Right hindlimb (tissue), 1 donor: ENCODE results near the gene TCL1B.
"Not testable (repeated sequence)": the region's sequence is repeated elsewhere in the genome, so short reads cannot be mapped to it uniquely, and the experiment has no call there.

Source experiments
- DNase-seq: peaks from one replicate; pipeline ENCODE4 v3.0.0-alpha.2; 2018

TCL1B gene

DNA sequence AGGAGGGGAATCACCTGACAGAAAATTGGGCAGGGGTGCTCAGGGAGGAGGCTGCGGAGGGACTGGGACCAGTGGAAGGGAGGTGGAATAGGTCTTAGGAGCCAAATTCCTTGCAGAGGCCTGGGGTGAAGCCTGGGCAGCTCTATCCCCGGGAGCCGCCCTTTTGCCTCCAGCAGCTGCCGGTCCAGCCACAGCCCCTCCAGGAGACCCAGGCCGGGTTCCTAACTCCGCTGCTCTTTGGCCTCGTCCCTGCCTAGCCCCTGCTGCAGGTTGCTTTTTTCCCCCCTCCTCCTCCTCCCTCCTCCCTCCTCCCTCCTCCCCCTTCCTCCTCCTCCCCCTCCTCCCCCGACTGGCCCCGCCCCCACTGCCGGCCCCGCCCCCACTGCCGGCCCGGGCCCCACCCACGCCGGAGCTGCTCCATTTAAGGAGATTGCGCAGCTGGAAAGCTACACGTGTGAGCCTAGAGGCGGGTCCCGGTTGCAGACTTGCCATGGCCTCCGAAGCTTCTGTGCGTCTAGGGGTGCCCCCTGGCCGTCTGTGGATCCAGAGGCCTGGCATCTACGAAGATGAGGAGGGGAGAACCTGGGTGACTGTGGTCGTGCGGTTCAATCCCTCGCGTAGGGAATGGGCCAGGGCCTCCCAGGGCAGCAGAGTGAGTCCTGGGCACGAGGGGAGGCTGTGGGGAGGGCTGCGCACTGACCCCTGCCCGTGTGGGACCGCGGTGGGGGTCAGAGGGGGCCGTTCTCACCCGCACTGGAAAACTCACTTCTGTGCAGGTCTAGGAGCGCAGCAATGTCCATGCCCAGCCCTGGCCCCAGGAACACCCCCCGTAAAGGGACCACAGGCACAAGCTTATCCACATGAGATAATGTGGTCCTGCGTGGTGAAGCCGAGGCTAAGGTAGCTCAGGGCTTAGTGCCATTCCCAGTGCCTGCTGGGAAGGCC is at the start of gene TCL1B:
TCL1B (plus strand) TSS at position 449 of the 945 bp plus-strand sequence; CDS start at position 491, 42 bp downstream.
- DNase-seq, result no peak

GRCh38 chr14:95644981-95645380 is 41.2 kb upstream of the TCL1B start:
- no peak for DNase-seq

DNA sequence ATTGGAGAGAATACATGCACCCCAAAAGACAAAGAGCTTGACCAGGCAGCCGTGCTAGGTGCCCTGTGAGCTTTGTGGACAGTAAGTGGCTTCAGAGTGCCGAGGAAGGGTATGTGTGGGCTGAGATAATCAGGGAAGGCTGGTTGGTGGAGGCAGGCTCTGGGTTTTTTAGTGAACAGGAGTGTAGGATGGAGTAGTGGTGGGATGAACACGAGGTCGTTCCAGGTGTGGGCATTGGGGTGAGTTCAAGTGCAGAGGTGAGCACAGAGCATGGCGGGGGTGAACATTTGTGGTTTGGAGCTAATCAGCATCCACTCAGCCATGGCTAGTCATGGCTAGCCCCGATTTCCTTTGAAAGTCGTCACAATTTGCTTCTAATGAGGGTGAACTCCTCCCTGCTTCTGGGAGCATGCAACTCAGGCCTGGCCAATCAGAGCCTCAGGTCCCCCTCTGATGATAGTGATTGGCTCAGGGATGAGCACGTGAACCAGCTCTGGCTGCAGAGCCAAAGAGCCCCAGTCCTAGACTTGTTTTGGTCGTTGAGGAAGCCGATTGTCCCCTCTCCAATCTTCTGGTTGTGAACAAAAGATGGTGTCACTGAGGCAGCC is 40.7 kb upstream of the TCL1B start:
- no peak for DNase-seq

GRCh38 chr14:95647926-95648325 is 38.3 kb upstream of the TCL1B start:
- DNase-seq, result no peak

- no peak for DNase-seq
Observed at GRCh38 chr14:95649230-95649629, 37.0 kb upstream of the TCL1B start.

GRCh38 chr14:95651028-95651427 is 35.2 kb upstream of the TCL1B start:
- no peak for DNase-seq

DNA sequence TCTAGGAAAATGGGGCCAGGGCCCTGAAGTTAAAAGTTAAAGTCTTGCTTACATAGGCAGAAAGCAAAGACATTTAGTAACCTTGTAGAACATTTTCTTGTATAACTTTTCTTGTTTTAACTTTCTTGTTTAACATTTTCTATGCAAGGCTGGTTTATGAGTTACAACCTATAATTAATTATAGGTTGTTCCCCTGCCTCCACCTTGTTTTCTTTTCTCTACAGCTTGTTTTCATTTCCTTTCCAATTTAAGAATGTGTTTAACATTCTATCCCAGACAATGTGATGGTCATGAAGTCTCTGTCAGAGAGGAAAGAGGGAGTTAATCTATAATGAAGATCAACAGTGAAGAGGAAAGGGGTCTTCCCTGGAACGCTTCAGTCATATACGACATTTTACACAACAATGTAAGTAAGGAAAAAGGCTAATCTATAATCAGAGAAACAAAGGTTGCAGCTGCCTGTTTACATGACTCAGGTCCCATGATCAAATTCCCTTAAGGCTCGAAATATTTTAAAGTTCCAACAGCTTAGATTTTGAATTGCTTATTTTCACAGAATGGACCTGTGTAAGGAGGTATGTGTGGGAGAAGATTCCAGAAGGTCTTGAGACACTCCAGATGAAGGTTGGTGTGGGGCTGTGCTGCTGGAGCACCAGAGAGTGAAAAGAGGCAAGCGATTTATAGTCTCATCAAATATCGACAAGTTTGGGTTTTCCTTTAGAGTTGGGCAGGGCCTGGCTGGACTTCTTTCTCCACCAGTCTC is 34.2 kb upstream of the TCL1B start:
- DNase-seq, result no peak

DNA sequence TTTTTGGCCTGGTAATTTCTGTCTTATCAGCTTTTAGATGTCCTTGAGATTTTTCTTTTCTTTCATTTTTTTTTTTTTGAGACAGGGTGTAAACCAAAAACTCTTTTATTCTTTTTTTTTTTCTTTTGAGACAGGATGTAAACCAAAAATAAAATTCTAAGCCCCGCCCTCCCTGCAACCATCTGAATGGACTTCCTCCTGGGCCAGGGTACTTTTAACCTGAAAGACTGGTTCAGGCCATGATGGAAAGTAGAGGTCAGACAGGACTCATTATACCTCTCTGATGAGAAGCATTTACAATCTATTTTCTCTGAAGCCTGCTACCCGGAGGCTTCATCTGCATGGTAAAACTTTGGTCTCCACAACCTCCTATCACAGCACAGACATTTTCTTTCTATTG is 33.5 kb upstream of the TCL1B start:
- DNase-seq, result no peak

DNA sequence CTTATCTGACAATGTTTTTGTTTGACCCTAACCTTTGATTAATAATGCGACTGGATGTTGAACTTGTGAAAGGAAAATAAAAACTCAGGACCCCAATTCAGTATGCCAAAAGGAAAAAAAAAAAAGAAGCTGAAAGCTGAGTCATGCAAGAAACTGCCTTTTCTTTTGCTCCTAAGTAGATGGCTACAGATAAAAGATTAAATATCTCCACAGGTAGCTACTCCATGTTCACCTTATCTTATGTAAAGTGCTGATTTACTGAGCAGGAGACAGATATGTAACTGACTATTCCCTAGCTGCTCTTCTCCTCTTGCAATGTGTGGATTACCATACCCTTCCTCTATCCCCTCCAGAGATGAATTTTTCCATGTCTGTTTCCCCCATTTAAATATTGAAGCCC is 30.8 kb upstream of the TCL1B start:
- DNase-seq, result no peak

GRCh38 chr14:95656634-95657033 is 29.6 kb upstream of the TCL1B start:
- no peak for DNase-seq

GRCh38 chr14:95657454-95657853 is 28.8 kb upstream of the TCL1B start:
- no peak for DNase-seq

GRCh38 chr14:95659293-95659989 is 26.8 kb upstream of the TCL1B start:
- no peak for DNase-seq

- no peak for DNase-seq
Observed at GRCh38 chr14:95659990-95660385, 26.2 kb upstream of the TCL1B start.

DNA sequence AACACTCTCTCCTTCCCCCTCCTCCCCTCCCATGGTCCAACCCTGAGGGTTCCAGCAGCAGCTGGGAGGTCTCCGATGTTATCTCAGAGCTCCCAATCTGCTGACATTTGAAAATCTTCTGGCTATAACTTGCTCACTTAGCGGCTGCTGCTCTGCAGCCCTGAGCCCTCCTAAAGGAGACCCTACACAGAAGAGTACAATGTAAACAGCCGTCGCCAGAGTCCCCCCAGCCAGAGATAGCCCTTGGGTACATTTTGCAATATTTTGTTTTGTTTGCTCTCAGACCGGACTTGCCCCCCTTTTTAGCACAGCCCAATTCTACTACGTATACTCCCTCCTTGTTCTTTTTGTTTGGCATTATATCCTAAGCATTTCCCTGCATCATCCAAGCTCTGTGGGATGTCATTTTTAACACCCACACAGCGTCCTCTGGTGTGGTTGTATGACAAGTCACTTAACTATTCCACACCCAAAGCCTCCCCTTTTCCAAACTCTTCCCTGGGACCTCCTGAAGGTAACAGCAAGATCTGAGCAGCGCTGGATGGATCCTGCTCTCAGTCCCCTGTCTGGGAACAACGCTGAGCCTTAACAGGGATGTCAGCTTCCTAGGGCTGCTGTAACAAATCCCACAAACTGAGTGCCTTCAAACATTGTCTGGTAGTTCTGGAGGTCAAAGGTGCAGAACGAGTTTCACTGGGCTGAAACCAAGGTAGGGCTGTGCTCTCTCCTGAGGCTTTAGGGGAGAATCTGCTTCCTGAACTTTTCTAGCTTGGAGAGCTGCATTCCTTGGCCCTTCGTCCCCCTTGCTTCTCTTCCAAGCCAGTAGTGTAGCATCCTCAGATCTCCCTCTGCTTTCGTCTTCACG is 25.3 kb upstream of the TCL1B start:
- no peak for DNase-seq

DNA sequence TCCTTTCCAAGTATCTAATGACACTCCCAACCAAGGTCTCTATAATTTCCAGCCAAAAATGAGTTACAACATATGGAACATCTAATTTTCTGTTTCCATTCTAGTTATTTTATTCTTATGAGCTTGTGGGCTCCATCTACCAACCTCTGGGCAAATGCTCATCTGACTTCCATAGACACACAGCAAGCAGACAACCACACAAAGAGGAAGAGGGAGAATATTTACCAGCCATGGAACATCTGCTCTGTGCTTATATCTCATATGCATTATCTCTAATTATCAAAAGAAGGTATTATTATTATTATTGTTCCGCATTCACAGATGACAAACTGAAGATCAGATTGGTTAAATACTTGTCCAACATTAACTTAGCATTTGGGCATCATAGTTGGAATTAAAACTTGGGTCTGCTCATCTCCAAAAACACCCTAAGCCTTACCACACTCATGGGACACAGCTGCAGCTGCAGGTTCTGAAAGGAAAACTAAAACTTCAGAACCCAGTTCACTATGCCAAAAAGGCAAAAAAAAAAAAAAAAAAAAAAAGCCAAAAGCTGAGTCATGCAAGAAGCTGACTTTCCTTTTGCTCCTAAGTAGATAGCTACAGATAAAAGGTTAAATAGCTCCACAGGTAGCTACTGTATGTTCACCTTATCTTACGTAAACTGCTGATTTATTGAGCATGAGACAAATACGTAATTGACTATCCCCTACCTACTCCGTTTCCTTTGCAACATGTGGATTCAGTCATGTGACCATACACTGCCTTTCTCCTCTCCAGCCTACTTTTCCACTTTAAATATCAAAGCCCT is 23.6 kb upstream of the TCL1B start:
- DNase-seq, result no peak

DNA sequence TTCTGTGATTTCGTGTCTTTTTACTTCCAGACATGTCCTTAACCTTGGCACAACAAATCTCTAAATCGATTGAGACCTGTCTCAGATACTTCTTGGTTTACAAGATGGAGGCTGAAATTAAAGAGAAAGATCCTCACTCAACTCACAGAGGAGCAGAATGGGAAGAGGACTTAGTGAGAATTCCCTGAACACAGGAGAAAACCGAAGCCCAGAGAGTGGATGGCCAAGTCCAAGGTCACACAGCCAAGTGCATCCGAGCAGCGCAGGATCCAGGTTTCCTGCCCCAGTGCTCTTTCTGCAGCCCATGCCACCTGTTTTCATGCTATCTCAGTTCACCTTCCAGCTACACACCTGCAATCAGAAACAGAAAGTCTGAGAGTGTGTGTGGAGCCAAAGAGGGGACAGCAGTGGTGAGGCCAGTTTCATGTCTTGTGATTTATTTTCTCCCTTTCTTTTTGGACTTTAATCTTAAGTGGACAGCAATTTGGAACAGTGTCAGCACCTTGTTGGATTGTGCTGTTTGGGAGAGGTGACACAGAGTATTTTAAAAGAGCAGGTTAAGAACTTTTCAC is 22.9 kb upstream of the TCL1B start:
- no peak for DNase-seq

GRCh38 chr14:95664066-95664465 is 22.2 kb upstream of the TCL1B start:
- DNase-seq, result no peak

DNA sequence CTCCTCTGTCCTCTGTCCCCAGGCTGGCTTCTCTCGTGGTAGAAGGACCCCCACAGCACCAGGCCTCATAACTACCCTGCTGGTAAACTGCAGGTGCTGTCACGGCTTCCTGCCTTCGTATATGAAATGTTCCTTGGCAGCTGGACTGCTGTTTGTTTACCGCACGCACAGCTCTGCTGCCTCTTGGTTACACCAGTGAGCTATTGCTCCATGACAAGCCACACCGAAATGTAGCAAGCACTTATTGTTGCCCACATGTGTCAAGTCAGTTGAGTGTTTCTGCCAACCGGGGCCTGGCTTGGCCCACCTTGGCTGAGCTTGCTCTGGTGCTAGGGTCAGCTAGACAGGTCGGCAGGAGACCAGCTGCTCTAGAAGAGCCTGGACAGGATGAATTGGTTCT is 21.7 kb upstream of the TCL1B start:
- DNase-seq, result no peak

- DNase-seq, result not testable (repeated sequence)
Observed at GRCh38 chr14:95665530-95665929, 20.7 kb upstream of the TCL1B start.

GRCh38 chr14:95666450-95666849 is 19.8 kb upstream of the TCL1B start:
- no peak for DNase-seq

DNA sequence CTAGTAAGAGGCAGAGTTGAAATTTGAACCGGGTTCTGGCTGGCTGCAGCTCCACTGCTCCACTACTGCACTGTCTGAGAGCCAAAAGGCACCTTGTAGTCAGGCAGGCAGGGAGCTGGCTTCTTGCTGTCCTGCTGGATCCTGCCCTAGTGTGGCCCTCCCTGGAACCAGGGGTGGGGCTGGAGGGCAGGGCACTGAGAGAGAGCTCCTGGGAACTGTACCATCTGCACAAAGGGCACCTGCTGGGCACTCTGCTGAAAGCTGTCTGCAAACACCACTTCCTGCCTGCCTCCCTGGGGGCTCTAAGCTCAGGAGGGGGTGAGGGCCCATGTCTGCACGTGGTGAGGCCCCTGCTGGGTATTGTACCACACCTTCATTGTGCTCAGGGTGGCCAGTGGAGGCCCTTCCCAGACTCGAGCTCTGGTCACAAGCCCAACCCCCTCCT is 19.0 kb upstream of the TCL1B start:
- no peak for DNase-seq
